Astrocyte of the cerebellum (primary cell): ENCODE measurements around the gene RAB31.

Experiments
- DNase-seq: peaks from one replicate; pipeline ENCODE4 v3.0.0-alpha.2; 2011; ENCODE audit warnings: low read depth
- H3K4me3 ChIP-seq: 2 replicates; pipeline ENCODE4 v1.5.1; 2011; ENCODE audit warnings: mild to moderate bottlenecking, low read depth, low read length, moderate library complexity
- in situ Hi-C: cut with HindIII; loops from 2 replicates; pipeline ENCODE4 v1.10.0; 2017; ENCODE audit warnings: low sequenced_read_pairs
- TF ChIP-seq, protein P1 (sequence below): IDR thresholded peaks from 2 replicates; pipeline ENCODE4 v1.5.1; 2012; ENCODE audit warnings: low read length, low read depth, moderate library complexity, mild to moderate bottlenecking; ENCODE audit errors: missing control alignments

RAB31 gene

DNA sequence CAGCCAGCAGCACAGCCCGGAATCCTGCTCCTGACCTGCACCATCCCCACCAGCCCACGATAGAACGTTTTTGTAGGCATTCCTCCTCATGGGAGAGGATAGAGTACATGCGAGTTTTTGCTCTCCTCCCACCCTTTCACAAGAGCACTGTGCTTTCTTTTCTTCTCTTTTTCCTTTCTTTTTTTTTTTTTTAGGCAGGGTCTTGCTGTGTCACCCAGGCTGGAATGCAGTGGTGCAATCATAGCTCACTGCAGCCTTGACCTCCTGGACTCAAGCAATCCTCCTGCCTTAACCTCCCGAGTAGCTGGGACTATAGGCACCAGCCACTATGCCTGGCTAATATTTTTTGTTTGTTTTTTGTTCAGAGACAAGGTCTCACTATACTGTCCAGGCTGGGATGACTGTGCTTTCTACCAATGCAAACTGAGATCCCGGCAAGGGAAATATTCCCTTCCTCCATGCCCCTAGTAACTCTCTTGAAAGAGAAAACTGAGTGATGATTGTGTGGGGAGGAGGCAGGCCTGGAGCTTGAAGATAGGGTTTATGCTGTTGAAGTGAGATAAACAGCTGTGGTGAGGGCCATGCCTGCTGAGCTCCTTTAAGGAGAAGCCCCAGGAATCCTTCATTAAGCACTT lies 95.1 kb downstream of the RAB31 start:
- TF ChIP-seq, protein P1, sequence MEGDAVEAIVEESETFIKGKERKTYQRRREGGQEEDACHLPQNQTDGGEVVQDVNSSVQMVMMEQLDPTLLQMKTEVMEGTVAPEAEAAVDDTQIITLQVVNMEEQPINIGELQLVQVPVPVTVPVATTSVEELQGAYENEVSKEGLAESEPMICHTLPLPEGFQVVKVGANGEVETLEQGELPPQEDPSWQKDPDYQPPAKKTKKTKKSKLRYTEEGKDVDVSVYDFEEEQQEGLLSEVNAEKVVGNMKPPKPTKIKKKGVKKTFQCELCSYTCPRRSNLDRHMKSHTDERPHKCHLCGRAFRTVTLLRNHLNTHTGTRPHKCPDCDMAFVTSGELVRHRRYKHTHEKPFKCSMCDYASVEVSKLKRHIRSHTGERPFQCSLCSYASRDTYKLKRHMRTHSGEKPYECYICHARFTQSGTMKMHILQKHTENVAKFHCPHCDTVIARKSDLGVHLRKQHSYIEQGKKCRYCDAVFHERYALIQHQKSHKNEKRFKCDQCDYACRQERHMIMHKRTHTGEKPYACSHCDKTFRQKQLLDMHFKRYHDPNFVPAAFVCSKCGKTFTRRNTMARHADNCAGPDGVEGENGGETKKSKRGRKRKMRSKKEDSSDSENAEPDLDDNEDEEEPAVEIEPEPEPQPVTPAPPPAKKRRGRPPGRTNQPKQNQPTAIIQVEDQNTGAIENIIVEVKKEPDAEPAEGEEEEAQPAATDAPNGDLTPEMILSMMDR, result no peak
- no peak overlapping the region for H3K4me3 ChIP-seq
- no peak for DNase-seq
- in situ Hi-C loops, result no loop called here

DNA sequence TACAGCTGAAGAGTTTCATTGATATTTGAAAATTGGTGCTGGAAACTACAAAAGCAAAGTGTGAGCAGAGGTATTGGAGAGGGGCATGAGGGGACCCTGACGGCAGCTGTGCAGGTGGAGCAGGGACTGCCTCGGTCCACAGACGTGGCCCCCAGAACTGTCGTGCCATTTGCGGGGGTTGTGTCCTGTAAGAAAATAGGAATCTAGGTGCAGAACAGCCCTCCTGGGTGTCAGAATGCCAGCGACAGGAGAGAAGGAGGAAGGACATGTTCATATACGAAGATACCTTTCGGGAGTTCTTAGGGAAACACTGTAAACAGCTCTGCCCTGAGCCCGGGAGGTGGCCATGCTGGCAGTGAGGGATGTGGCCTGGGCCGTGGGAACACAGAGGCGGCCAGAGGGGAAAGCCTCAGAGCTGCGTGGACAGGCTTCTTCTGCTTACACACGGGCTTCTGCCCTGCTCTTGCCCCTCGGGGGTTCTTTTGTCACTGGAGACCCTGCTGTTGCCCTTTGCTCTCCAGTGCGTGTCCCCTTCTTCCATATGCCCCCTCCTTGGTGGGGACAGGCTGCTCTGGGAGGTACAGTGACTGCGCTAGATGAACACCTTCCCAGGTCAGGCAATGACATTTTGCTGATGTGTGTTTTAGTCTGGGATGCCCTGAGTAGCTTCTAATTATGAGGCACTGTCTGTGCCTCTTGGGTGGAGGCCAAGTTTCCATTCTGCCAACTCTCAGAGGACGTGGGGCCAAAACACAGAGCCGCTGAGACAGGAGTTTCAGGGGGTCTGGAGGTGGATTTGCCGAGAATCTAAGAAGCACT lies 95.8 kb downstream of the RAB31 start:
- no peak for DNase-seq
- in situ Hi-C loops, result no loop called here
- H3K4me3 ChIP-seq, result no peak overlapping the region
- TF ChIP-seq, protein P1, result no peak

DNA sequence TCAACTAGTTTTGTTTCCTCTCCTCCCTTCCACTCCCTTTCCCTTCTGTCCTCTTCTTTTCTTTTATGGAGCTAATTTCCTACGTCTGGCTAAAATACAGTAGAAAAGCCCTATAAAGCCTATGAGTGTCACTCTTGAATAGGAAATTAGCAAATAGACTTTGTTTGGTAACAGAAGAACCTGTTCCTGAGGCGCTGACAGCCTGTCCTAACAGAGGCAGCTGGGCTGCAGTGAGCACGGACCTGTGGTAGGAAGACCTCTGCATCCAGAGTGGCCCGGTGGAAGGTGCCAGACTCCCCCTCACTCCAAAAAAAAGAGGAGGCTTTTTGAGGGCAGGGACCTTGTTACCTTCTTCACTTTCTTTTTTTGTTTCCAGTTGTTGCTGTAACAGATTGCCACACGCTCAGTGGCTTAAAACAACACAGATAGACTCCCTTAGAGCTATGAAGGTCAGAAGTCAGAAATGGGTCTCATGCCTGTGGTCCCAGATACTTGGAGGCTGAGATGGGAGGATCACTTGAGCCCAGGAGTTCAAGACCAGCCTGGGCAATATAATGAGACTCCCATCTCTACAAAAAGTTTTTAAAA lies 96.5 kb downstream of the RAB31 start:
- H3K4me3 ChIP-seq, result no peak overlapping the region
- TF ChIP-seq, protein P1, result no peak
- in situ Hi-C loops, result no loop called here
- no peak for DNase-seq

DNA sequence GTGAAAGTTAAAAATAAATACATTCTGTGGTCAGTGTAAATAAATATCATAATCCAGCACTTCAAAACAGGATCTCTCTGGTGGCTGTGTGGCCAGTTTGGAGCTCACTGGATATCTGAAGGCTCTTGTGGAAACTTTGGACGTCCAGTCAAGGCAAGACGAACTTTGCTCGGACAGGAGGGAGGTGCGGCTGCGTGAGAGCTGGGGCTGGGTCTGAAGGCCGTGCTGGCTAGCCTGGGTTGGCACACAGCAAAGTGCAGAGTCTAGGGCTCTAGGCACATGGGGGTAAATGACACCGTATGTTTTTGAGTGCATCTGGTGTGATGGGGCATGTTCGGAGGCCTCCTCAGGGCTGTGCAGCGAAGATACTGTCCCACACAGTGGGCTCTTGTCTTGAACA lies 98.8 kb downstream of the RAB31 start:
- TF ChIP-seq, protein P1, result no peak
- no peak overlapping the region for H3K4me3 ChIP-seq
- in situ Hi-C loops, result no loop called here
- no peak for DNase-seq

DNA sequence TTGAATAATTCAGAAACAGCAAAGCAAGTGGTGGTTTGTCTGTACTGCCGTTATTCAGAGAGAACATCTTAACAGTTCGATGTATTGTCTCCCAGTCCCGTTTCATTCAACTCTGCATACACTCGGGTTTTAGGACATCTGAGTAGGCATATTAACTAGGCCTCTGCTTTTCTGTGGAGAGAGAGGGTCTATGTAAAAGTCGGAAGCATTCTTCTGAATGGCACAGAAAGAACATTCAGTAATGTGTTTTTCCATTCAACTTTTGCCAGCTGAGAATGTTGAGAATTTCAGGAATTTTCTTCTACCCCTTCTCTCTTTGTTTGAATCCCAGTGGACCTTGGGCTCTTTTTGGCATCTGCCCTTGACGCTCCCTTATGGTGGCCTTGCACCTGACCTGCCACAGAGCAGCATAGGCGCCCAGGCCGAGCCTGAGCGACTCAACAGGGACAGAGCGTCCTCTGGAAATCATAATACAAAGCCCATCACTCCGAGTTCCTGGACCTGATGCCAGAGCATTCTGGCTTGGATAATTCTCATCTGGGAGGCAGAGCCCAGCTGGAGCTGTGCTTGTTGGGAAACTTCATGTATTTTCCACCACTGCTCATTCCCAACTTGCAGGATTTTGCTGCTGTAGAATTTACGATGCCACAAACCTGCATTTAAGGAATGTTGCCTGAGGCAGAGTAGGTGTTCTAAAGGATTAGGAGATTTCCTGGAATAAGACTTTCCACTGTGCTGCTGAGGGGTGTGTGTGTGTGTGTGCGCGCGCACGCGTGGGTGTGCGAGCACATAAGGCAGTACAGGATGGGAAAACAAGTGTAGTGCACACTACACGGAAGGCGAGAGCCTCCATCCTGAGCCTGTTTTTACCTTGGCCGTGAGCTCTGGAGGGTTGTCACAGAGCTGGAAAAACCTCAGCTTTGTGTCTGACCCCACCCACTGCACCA lies 100.5 kb downstream of the RAB31 start:
- TF ChIP-seq, protein P1, result no peak
- H3K4me3 ChIP-seq, result no peak overlapping the region
- DNase-seq, result no peak
- in situ Hi-C loops, result no loop called here

DNA sequence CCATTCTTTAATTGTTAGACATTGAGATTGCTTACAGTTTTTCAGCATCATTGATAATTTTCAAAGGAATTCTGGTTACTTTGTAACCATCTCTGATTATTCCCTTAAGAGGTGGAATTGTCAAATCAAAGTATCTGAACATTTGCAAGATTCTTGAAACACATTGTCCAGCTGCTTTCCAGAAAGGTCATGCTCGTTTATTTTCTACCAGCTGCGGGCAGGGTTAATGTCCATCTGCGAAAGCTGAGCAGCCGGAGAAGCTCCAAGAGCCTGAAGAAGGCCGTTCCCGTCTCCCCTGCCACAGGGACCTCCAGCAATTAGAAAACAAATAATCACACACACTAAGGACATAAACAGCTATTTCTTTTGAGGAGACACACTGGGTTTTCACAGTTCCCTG lies 101.6 kb downstream of the RAB31 start:
- TF ChIP-seq, protein P1, result no peak
- H3K4me3 ChIP-seq, result no peak overlapping the region
- in situ Hi-C loops, result loop anchor here (5.0 kb wide), 1 partner anchor 97 kb away; no protein-coding TSS in a partner anchor
- DNase-seq, result no peak
